GM21381 (cell line): Measurements from ENCODE around the gene RBPJ.

Experiments used
- ATAC-seq: cut with Tn5 transposase; IDR thresholded peaks from one replicate; pipeline ENCODE4 v1.9.1; 2021; ENCODE audit warnings: mild to moderate bottlenecking, moderate library complexity; ENCODE audit not compliant: unreplicated experiment

RBPJ gene

DNA sequence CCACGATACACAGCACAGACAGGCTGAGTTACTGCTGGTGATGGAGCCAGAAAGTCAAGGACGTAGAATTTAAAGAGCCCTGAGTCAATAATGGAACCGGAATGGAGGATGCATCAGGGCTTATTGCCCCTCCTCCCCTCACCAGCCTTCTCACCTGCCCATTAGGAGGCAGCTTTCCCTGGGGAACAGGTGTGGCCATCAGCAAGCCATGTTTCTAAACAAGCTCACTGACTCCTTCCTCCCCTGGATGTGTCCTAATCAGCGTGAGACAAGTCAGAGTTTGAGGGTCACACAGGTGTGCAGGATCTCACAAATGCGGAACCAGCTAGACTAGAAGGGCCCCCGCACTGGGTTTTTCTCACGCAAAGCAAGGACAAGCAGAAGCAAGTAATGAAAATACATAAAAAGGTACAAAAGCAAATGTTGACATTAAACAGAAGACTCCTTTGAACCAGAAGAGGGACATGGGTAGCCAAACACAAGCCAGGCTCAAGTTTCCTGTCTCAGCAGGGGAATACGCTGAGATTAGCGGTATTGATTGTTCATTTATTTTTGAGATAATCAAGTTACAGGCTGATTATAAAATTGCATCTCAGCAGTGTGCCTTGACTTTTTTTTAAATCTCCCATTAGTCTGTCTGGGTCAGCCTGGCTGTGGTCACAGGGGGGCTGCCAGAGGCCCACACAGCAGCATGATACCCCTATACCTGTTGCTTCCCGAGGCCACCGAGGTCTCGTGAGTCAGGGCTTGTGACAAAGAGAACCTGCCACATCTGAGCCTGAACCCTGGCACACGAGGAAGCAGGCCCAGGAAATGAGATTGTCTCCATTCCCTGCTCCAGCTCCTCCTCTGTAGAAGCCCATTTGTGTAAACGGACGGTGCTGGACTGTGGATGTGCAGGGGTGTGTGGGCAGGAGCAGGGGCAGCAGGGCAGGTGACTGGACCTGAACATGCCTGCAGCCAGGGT is 132.0 kb downstream of the RBPJ start:
- ATAC-seq: no peak

DNA sequence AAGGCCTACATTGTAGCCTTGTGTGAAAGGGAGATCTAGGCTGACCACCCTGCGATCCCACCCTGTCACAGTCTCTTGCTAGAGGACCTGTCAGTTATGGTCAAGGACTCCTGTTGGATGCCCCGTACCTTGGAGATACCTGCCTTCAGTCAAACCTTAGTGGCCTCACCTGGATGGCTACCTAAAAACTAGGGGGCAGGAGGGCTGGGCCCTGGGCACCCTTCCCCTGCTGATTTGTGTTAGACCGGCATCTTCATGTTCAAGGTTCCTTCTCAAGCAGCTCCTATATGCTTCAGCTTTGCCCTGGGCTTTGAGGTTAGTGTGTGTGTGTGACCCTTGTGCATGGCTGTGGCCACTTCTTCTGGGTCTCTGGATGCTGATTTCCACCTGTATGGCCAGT is 134.1 kb downstream of the RBPJ start:
- no peak for ATAC-seq

DNA sequence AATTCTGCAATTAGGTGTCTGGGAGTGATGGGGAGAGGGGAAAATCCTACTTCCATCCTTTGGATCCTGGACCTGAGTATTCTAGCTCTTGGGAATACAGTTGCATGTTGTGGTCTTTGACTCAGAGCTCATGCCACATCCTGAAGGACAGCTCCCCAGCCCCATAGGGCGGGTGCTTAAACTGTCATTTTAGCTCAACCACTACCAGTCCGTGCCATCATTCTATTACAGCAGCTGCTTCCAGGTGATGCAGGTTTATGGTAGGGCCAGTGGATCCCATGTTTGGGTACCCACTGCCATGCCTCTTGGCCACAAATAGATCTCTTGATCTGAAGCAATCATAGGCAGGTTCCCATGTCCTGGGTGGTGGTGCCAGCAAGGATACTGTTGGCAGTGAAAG is 134.8 kb downstream of the RBPJ start:
- no peak for ATAC-seq

GRCh38 chr4:26457412-26457811 is 136.6 kb downstream of the RBPJ start:
- ATAC-seq: no peak

- no peak for ATAC-seq
Observed at GRCh38 chr4:26458157-26458561, 137.3 kb downstream of the RBPJ start.

- no peak for ATAC-seq
Observed at GRCh38 chr4:26459054-26459755, 138.4 kb downstream of the RBPJ start.

GRCh38 chr4:26459756-26460530 is 139.1 kb downstream of the RBPJ start:
- ATAC-seq: no peak

GRCh38 chr4:26462874-26463273 is 142.1 kb downstream of the RBPJ start:
- no peak for ATAC-seq

DNA sequence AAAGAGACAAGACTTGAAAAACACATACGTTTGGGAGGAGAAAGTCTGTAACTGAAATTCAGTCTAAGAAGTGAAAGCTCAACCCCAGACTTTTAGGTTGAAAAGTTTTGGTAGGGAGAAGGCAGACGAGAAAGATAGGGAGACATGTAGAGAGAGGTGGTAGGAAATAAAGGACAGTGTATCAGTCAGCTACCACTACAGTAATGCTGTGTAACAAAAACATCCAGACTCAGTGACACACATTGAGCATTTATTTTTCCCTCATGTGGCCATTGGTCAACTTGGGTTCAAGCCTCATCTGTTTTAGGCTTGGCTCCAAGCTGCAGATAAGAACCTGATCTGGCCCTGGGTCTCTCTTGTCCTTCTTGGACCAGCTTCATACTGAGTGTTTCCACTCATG is 142.6 kb downstream of the RBPJ start:
- no peak for ATAC-seq

GRCh38 chr4:26464420-26465095 is 143.7 kb downstream of the RBPJ start:
- ATAC-seq: no peak

- no peak for ATAC-seq
Observed at GRCh38 chr4:26466578-26467270, 145.9 kb downstream of the RBPJ start.

DNA sequence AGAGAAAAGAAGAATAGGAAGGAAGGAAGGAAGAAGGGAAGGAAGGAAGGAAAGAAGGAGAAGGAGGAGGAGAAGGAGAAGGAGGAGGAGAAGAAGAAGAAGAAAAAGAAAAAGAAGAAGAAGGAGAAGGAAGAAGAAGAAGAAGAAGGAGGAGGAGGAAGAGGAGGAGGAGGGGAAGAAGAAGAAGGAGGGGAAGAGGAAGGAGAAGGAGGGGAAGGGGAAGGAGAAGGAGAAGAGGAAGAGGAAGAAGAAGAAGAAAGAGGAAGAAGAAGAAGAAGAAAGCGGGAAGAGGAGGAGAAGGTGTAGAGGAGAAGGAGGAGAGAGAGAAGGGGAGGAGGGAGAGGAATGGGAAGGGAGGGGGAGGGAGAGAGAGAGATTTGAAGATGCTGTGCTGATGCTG is 146.9 kb downstream of the RBPJ start:
- ATAC-seq: no peak

DNA sequence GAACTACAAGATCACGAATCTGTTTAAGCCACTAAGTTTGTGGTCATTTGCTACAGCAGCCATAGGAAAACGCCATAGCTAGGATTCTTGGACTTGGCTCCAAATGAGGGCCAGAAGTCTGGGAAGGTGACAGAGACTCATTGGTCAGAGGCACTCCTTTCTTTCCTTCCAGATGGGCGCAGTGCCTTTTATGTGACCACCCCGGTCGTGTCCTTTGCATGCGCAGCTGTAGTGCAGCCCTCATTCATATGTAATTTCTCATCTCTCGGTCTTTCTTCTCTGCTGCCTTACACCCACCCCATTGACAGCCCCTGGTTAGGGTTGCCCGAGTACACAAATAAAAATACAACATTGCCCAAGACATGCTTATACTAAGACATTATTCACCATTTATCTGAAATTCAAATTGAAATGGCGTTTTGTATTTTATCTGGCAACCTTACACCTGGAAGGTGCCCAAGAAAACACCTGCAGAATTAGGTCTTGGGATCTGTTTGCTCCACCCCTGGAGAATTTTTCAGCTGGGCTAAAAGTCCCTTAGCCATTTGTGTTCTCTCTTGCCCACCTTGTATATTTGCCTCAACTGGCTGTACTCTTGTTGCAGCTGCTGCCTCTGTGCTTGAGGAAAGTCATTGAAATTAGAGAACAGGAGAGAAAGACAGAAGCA is 147.6 kb downstream of the RBPJ start:
- ATAC-seq: no peak

DNA sequence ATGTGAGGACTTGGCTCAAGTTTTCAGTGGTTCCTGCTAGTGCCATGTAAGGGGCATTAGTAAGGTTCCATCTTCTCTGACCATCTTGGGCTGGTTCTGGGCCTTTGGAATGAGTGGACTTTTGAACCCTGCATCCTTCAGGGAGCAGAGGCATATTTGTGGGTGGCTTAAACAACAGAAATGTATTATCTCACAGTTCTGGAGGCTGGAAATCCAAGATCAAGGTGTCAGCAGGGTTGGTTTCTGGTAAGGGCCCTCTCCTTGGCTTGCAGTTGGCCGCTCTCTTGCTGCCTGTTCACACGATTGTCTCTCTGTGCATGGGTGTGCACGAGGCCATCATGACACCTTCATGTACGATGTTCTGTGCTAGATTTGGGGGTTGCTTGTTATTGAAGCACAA is 148.2 kb downstream of the RBPJ start:
- no peak for ATAC-seq

DNA sequence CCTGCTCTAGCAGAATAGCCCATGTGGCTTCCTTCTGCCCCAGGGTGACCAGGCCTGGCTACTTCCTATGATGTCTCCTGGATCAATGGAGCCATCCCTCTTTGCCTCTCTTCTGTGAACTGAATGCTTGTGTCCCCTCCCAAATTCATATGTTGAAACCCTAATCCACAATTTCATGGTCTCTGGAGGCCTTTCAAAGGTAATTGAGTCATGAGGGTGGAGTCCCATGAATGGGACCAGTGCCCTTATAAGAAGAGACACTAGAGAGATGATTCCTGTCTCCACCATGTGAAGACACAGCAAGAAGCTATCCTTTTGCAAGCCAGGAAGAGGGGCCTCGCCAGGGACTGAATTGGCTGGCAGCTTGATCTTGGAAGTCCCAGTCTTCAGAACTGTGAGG is 151.1 kb downstream of the RBPJ start:
- ATAC-seq: no peak

GRCh38 chr4:26473893-26474292 is 153.1 kb downstream of the RBPJ start:
- no peak for ATAC-seq

- no peak for ATAC-seq
Observed at GRCh38 chr4:26474551-26474950, 153.7 kb downstream of the RBPJ start.

GRCh38 chr4:26475716-26476115 is 154.9 kb downstream of the RBPJ start:
- ATAC-seq: no peak

DNA sequence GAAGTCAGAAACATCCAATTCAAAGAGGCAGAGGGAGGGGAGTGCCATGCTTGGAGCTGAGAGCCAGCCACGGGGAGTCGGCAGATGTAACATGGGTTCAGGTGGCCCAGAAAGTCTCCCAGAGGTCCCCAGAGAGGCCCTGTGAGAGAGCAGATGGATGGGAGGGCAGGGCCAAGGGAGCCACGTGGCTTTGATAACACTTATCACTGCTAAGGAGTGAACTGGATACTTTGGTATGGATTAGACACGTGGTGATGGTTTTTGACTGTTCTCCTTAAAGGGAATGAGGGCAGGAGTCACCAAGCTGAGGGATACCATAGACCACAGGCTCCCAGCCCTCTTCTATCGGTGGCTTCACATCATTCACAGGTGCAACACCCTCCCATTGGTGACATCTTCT is 155.7 kb downstream of the RBPJ start:
- ATAC-seq: no peak

- no peak for ATAC-seq
Observed at GRCh38 chr4:26478330-26478729, 157.5 kb downstream of the RBPJ start.
